ENCODE measurements around the gene CREB5.
A peak's percentile ranks its signal among the peaks of the same experiment; 100 is the strongest.

Gene CREB5

DNA sequence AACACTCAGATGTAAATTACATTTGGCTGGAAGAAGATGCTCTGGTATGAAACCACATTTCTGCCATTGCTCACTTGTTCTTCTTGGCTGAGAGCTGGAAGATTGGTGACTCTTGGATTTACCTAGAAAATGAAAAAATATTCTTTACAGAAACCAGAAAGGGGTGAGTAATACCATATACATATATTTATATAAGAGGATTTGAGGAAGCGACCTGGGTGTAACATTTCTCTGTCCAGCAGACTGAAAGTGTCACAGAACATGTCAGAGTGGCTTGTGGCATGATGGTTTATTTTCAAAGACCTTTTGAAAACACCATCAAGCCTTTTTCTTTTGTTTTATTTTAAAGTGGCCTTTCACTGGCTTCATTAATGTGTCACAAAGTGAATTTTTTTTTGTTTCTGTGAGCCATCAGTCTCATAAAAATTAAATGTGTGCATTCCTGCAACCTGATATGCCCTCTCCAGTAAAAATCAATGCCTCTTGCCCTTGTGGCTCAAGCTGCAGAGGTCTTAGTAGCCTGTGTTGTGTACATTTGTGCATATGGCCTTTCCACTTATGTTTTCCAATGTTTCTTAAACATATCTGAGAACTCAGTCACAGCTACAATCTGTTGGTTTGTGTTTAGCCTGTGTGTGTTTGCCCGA lies 23.5 kb downstream of the CREB5 start:
- DNase-seq, result no peak

DNA sequence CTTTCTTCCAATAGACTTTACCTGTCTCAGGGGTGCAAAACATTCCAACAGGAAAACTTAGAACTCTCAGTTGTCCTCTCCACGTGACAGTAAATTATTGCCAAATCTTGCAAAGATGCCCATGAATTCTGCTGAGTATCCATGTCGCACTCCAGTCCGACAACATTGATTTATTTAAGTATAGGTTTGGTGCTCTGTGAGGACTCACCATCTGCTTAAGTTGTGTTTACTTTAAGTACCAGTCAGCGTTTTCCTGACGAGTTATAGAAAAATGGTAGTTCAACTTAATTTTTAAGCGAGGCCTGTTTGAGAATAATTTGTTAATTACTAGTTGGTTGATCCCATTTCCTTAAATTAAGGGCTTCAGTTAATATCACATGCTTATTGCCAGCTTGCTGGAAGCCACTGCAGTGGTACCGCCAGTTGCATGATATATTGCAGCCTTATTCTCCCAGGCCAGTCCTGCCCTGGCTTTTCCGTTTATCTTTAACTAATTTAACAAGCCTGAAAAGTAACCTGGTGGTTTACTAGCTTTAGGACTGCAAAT lies 27.8 kb downstream of the CREB5 start:
- DNase-seq, result no peak

DNA sequence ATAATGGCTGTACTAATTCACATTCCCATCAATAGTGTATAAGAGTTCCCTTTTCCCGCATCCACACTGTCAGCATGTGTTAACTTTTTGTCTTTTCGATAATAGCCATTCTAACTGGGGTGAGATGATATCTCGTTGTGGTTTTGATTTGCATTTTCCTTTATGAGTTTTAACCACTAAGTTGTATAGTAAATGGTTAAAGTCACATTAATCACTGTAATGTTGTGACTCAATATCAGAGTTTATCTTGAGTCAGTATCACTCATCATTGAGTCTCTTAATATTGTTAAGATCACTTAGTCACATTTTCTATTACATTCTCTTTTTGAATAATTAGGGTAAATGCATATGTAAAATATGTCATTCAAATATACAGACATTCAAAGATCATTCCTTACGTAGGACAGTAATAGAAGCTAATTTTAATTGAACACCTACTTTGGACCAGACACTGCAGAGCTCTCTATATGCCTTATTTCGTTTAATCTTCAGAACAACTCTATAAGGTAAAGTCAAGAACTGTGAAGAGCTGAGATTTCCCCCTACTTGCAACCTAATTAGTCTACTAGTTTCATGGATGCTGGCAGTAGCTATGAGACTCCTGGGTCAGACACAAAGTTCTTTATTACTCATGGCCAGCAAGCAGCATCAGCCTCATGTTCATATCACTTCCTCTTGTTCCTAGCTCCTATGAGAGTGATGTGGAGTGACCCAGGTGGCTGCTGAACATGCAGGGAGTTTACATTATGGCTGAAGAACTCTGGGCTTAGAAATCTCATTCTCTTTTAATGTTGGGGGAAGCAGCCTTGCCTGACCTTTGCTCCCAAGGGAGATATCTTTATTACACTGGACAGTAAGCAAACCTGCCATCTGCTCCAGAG lies 30.5 kb downstream of the CREB5 start:
- DNase-seq, result peak; percentile 41

GRCh38 chr7:28446131-28446530 lies 33.8 kb downstream of the CREB5 start:
- DNase-seq, result no peak

DNA sequence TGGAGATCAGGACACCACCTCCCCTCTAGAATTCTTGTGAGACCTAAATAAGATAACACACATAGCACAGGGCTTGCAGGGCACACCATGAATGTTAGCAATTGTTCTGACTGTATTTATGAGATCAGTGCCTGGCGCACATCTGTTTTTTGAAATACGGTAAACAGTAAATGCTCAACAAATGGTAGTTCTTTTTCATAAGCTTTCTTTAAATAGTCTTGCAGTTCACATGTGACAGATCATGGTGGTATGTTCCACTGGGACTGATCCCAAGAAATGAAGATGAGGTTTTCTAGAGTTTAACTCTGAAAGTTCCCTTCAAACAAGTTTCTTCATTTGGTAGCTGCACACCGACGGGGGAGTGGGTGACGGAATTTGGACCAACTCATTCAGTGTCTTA lies 34.8 kb downstream of the CREB5 start:
- no peak for DNase-seq

DNA sequence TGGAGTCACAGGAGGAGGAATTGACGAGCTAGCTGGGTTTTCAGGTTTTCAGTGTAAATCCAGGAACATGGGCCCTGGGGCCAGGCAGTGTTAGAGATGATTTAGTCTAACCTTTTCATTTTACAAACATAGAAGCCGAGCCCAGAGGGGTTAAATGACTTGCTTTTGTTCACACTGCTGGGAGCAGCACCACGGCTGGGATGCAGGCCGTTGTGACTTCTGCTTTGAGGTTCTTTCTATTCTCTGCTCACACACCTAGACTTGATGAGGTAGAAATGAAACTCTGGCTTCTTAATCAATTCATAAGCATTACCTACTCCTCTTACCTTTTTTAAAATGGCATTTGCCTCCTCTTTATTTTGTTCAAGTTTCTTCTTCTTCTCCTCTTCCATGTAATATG lies 36.4 kb downstream of the CREB5 start:
- no peak for DNase-seq

GRCh38 chr7:28452681-28453080 lies 40.4 kb downstream of the CREB5 start:
- no peak for DNase-seq

- no peak for DNase-seq
Measured at GRCh38 chr7:28455486-28455885, 43.2 kb downstream of the CREB5 start.

DNA sequence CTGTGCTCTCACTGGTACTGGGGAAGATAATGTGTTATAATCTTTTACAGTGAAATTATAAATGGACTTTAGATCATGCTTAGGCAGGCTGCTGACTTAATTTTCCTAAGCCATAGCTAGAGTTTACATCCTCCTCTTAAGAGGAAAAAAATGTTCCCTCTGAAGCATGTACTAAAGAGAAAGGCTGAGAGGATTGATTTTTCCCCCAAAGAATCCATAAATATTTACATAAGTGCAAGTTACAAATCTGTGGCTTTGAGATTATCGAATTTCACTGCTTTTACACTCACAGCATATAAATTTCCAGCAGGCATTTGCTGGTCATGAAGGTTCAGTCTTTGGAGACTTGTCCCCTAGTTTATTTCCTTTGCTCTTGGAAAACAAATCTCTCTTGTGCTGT lies 43.7 kb downstream of the CREB5 start:
- no peak for DNase-seq

DNA sequence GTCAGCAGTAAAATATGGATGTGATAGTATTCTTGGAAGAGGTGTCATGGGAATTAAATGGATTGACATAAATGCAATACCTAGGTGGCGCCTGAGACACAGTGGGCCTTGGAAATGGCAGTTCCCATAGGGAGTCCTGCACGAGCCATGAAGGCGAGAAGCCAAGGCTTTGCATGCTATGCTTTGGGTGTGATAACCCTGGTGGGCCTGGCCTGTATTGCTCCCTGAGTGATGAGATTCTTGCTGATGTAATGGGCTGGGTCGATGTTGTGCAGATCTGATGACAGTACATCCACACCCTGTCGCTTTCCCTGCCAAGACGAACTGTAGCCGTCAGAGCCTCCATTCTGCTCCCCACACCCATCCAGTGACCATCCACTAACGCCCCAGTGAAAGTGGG lies 46.4 kb downstream of the CREB5 start:
- DNase-seq, result no peak

GRCh38 chr7:28459306-28459705 lies 47.0 kb downstream of the CREB5 start:
- no peak for DNase-seq

DNA sequence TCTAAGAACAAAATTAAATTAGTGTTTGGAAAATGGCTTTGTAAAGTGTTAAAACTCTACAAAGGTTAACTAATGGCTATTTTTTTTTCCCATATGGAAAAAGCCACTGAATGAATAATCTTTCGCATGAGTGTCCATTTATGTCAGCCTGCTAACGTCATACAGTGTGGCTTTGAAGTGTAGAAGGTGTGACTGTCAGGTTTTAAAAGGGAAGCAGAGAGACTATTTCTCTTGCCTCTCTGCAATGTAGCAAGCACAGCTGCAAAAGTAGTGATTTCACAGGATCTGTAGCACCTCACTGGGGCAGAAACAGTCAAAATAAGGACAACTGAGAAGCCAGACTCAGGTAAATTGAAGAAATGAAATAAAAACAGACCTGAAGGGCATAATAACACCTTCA lies 53.4 kb downstream of the CREB5 start:
- no peak for DNase-seq

- DNase-seq, result no peak
Measured at GRCh38 chr7:28466341-28466740, 54.0 kb downstream of the CREB5 start.

DNA sequence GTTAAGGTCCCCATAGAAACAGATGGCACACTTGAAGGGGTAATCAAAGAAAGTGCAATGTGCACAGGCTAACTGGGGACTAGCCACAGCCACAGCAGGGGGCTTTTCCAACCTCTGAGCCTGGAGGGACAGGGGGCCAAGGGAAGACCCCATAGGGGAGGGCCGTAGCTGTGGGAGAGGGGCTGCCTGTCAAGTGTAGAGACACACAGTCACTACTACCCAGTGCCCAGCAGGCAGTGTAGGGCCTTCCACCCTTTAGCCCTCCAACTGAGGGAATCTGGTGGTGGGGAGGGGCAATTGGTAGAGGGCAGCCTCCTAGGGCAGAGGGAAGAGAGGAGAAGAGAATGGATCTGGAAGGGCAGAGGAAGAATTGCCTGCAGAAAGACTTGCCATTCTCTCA lies 54.6 kb downstream of the CREB5 start:
- DNase-seq, result no peak

GRCh38 chr7:28469562-28469961 lies 57.2 kb downstream of the CREB5 start:
- DNase-seq, result no peak

DNA sequence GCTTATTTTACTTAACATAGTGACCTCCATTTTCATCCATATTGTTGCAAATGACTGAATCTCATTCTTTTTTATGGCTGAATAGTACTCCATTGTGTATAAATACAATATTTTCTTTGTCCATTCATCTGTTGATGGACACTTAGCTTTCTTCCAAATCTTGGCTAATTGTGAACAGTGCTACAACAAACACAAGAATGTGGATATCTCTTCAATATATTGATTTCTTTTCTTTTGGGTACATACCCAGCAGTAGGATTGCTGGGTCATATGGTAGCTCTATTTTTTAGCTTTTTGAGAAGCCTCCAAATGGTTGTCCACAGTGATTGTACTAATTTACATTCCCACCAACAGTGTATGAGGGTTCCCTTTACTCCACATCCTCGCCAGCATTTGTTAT lies 58.0 kb downstream of the CREB5 start:
- no peak for DNase-seq

GRCh38 chr7:28472332-28472731 lies 60.0 kb downstream of the CREB5 start:
- no peak for DNase-seq

DNA sequence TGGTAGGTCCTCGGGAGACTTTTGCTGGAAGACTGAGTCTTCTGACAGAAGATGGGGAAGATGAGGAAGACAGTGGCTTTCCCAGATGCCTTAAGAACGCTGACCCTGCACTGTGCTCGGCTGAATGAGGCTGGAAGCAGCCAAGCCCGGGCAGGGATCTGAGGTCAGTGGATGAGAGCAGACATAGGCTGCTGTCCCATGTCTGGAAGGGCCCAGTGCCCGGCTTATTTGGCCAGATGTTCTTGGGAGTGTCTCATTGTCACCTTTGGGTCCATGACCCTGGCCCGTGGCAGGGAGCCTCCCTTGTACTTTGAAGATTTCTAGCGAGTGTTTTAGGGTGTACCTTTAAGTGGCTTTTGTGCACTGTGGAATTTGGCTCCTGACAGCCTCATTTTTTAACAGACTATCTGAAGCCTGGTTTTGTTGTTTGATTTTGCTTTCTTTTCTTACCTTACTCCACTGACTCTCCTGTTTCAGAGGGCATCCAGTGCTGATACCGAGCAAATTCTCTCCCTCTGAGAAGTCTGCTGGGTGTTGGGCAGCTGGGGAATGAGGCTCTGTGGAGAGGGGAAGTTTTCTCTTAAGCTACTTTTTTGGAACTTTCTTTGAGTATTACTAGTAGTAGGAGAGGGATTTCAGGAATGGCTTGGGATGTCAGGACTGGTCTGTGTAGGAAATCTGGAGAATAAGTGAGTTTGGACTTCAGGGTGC lies 61.4 kb downstream of the CREB5 start:
- DNase-seq, result no peak

DNA sequence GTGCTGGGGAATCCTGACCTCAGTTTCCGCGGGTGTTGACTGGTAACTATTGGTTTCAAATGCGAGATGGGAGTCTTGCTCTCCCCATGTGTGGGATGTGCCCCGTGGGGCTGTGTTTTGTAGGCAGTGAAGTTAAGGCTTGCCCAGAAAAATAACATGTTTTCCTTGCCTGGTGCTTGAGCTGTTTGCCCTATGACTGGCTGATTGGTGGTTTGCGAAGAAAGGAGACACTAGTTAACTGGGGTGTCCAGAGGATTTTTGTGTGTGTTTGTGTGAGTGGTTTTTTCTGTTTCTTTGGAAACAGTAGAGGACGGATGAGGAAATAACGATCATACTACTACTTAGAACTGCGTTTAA lies 61.9 kb downstream of the CREB5 start:
- no peak for DNase-seq

DNA sequence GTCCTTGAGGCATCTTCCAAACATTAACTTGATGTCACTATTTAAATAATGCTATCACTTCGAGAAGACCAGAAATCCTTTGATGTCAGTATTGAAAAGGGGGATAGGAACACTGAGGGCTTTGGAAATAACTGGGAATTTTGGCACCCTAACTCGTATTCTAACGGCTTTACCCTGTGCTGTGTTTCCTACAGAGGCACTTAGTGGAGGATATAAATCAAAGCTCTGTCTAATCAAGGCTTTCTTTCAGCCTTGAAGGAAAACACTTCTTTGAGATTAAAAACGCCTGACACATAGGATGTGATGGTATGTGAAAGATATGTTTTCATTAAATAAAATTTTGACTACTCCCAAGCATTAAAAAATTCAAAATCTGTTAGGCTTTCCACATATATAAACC lies 62.3 kb downstream of the CREB5 start:
- no peak for DNase-seq

GRCh38 chr7:28477041-28477442 lies 64.7 kb downstream of the CREB5 start:
- DNase-seq, result no peak

GRCh38 chr7:28478656-28479055 lies 66.3 kb downstream of the CREB5 start:
- DNase-seq, result no peak

DNA sequence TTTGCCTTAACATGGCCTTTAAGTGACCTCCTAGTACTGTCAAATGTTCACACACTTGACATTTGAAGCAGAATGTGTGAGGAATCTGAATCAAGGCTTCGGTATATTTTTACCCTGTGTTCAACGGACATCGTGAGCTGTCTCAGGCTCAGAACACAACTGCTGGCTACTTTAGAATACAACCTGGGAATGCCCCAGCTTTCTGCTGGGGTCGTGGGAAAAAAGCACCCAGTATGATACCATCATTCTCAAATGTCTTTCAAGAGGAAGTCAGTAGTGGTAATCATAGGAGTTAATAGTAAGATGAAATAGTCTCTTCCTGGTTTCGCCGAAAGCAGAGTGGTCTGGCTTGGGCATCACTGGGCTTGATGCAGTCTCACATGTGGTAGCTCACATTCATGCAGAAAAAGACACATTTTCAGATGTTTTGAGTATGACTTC lies 67.2 kb downstream of the CREB5 start:
- DNase-seq, result no peak

DNA sequence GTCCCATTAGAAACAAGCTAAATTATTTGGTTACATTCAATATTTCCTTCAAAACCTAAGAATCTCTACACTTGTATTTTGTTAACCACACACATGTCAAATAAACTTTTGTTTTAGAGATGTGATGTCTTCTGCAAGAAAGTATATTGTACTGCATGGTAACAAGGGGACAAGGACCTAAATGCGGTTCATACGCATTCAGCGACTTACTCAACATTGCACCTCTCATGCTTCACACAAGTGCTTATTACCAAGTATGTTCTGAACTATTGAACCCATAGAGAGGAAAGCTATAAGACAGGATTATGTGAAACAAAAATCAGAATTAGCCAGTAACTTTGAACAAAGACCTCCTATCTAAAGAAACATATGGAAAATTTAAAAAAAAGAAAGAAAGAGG lies 68.3 kb downstream of the CREB5 start:
- DNase-seq, result no peak

All from activated CD4-positive, alpha-beta T cell treated with anti-CD3 and anti-CD28 coated beads, Interleukin-2, amount 50 U/mL, for 16 hours (primary cell).